Coronary artery (tissue), 2 donors: ENCODE measurements around the gene TLR10.

Source experiments
- DNase-seq: peaks from one replicate; pipeline ENCODE4 v3.0.0-alpha.2; 2017; ENCODE audit warnings: low spot score
- H3K27ac ChIP-seq, 2 donors: fragments of 200-600 bp; sonication (generic); one replicate each; pipeline ENCODE4 v1.5.1; 2016 to 2019
- H3K4me3 ChIP-seq: fragments of 200-600 bp; sonication (generic); 2 replicates; pipeline ENCODE4 v1.5.1; 2016; ENCODE audit warnings: mild to moderate bottlenecking, moderate library complexity
- TF ChIP-seq, protein P1 (sequence below): fragments of 200-600 bp; sonication (generic); IDR thresholded peaks from one replicate; pipeline ENCODE4 v1.5.1; 2019; ENCODE audit warnings: antibody characterized with exemption

The TLR10 gene, protein sequence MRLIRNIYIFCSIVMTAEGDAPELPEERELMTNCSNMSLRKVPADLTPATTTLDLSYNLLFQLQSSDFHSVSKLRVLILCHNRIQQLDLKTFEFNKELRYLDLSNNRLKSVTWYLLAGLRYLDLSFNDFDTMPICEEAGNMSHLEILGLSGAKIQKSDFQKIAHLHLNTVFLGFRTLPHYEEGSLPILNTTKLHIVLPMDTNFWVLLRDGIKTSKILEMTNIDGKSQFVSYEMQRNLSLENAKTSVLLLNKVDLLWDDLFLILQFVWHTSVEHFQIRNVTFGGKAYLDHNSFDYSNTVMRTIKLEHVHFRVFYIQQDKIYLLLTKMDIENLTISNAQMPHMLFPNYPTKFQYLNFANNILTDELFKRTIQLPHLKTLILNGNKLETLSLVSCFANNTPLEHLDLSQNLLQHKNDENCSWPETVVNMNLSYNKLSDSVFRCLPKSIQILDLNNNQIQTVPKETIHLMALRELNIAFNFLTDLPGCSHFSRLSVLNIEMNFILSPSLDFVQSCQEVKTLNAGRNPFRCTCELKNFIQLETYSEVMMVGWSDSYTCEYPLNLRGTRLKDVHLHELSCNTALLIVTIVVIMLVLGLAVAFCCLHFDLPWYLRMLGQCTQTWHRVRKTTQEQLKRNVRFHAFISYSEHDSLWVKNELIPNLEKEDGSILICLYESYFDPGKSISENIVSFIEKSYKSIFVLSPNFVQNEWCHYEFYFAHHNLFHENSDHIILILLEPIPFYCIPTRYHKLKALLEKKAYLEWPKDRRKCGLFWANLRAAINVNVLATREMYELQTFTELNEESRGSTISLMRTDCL

GRCh38 chr4:38782452-38783108 is at the start of gene TLR10:
Gene TLR10, minus strand, starts transcription at chr4:38782990. Its CDS starts 7,400 bp downstream, at chr4:38775590.
- Histone ChIP-seq H3K4me3 (no peak within 1 kb of the TSS), H3K27ac (no peak within 1 kb of the TSS)
- TF ChIP-seq, protein P1, sequence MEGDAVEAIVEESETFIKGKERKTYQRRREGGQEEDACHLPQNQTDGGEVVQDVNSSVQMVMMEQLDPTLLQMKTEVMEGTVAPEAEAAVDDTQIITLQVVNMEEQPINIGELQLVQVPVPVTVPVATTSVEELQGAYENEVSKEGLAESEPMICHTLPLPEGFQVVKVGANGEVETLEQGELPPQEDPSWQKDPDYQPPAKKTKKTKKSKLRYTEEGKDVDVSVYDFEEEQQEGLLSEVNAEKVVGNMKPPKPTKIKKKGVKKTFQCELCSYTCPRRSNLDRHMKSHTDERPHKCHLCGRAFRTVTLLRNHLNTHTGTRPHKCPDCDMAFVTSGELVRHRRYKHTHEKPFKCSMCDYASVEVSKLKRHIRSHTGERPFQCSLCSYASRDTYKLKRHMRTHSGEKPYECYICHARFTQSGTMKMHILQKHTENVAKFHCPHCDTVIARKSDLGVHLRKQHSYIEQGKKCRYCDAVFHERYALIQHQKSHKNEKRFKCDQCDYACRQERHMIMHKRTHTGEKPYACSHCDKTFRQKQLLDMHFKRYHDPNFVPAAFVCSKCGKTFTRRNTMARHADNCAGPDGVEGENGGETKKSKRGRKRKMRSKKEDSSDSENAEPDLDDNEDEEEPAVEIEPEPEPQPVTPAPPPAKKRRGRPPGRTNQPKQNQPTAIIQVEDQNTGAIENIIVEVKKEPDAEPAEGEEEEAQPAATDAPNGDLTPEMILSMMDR, result peak; percentile 50
- DNase-seq, result no peak

DNA sequence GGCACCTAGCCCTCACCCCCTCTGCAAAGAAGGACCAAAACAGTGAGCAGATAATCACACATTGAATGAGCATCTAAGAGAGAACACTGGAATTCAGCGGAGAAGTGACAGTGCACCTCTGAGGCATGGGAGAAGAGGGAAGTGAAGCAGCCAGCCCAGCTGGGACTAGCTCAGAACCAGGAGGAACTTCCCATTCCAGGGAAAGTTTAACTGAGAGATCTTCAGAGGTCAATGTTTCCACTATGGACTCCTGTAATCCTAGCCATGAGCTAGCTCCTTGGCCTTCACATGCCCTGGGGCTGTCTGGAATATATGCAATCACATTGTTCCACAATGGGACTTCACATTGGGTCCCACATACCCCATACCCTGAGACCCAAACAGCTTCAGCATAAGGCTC is 49.4 kb upstream of the TLR10 start:
- Histone ChIP-seq H3K4me3 (no peak overlapping the region), H3K27ac (no peak overlapping the region)
- DNase-seq, result no peak
- TF ChIP-seq, protein P1, result no peak

- Histone ChIP-seq H3K27ac (no peak overlapping the region), H3K4me3 (no peak overlapping the region)
- TF ChIP-seq, protein P1, result no peak
- no peak for DNase-seq
These were observed 48.9 kb upstream of the TLR10 start for GRCh38 chr4:38831653-38832052.

- DNase-seq, result no peak
- TF ChIP-seq, protein P1, result no peak
- no peak overlapping the region for H3K4me3 ChIP-seq
- H3K27ac ChIP-seq, result no peak overlapping the region
These were observed 46.4 kb upstream of the TLR10 start for GRCh38 chr4:38829237-38829636.

DNA sequence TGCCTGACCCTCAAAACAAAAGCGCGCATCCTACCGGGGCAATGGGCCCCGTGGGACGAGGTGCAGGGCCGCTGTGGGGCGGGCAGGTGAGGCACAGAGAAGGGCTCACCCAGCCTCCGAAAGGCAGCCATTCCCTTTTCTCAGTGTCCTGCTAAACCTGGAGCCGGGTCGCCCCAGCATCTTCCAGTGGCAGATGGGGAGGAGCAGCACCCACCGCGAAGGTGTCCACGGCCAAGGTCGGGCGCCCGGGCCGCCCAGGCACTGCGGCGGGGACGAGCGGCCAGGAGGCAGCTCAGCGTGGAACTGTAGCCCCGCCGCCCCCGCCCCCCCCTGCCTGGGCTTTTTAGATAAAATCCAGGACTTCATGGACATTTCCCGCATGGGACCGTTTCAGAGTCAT is 41.0 kb upstream of the TLR10 start:
- no peak for DNase-seq
- Histone ChIP-seq H3K4me3 (no peak overlapping the region), H3K27ac (no peak overlapping the region)
- TF ChIP-seq, protein P1, result no peak

GRCh38 chr4:38822748-38823303 is 40.0 kb upstream of the TLR10 start:
- Histone ChIP-seq H3K27ac (no peak overlapping the region), H3K4me3 (no peak overlapping the region)
- no peak for DNase-seq
- TF ChIP-seq, protein P1, result no peak
